Activated CD8-positive, alpha-beta memory T cell treated with anti-CD3 and anti-CD28 coated beads, Interleukin-2, amount 50 U/mL, for 24 hours (primary cell): ENCODE results near the gene XPNPEP1.

Experiments
- DNase-seq: peaks from one replicate; pipeline ENCODE4 v3.0.0-alpha.2; 2020; ENCODE audit errors: extremely low read depth

Gene XPNPEP1

DNA sequence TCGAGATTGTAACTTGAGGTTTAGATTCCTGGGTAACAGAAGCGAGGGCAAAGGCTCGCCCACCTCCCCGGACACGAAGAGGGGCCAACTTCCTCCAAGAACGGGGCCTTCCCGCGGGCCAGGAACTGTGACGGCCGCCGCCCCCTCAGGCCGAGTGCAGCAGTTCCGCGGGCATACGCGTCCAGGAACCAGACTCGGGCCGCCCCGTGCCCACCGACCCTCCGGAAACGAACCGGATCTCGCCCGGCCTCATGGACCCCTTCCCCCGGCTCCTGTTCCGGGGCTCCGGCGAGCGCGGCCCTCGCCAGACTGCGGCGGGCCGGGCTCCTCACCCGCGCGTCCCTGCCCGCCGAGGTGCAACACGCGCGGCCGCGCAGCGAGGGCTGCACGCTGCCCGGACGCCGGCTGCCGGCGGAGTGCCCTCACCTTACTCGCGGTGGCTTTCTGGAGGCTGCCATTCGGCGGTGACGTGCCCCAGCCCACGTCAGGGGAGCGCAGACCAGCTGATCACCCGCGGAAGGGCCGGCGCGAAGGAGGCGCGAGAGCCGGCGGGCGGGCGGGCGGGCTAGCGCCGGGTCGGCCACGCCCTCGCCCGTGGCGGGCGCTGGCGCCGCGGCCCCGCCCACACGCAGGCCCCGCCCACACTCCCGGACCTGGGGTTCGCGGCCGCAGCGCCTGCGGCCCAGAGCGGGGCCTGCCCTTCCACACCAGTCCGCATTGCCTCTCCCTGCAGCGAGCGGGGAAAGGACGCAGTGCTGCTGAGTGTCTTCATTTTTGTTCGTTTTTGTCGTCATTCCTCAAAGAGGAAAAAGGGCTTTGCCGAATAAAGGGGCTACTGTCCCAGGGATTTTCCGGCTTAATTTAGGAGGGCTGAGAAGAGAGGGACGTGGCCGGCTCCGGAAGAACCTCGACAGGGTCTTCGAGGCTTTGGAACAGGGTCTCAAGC, at the start of gene XPNPEP1:
Gene XPNPEP1, minus strand, starts transcription at position 536 of the 946 bp plus-strand sequence. Its CDS starts 78 bp downstream, at position 458.
- DNase-seq: peak; percentile 39

DNA sequence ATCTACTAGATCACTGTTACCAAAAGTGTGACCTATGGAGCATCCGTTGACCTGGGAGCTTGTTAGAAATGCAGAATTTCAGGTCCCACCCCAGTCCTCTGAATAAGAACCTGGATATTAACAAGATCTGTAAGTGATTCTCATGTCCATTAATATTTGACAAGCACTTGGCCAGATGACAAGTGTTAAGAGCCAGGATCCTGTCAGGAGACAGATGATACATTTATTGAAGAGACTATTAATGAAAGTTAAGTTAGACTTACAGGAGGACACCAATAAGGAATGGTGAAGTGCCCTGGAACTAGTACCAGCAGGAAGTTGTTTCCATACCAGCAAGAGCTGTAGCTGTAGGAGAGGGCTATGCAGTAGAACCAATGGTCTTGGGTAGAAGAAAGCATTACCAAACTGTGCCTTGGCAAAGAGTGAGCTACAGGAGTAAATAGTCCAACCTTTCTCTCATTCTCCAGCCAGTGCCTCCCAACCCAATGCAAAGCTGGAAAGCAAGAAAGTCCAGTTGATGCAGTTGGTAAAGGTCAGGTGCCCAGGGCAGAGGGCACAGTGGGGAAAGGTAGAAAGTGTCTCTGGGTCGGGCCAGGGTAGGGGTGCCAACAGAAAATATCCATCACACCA, 49.2 kb upstream of the XPNPEP1 start:
- no peak for DNase-seq

DNA sequence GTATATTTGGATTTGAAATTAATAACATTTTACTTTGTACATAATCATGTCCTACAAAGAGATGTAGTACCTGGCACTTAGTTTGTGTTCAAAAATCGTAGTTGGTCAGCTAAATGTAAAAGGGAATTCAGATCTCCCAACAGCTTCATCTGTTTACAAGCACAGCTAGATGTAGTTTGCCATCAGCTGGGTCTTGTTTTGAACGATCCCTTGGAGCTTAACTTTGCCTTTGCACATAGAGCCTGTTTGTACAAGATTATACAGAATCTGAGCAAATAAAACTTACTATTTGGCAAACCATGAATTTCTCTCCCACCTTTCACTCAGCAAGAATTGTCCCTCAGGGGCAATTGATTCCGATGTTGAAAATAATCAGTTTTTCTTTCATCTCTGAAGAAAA, 48.3 kb upstream of the XPNPEP1 start:
- DNase-seq: no peak

DNA sequence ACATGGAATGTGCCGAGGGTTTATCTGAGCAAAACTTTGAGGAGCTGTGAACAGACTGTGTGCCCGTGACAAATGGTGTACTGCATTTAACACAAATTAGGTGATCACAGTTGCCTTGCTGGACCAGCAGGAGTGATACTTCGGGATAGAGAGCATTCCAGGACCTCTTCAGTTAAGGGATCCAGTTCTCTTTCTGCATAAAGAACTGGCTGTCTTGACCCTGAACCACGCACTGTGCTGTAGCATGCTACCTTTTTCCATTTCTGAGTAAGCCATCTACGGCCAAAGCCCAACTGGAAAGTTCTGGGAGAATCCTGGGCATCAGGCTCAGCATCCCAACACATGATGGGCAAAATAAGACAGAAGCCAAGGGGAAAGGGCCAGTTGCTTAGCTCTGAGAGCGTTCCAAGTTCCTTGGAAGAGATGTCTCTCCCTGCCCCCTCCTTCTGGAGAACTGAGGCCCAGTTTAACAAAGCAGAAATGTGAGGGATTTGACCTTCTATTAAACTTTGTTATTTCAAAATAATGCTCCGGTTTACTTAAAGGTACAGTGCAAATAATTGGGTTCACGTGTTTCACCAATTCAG, 46.5 kb upstream of the XPNPEP1 start:
- DNase-seq: no peak

DNA sequence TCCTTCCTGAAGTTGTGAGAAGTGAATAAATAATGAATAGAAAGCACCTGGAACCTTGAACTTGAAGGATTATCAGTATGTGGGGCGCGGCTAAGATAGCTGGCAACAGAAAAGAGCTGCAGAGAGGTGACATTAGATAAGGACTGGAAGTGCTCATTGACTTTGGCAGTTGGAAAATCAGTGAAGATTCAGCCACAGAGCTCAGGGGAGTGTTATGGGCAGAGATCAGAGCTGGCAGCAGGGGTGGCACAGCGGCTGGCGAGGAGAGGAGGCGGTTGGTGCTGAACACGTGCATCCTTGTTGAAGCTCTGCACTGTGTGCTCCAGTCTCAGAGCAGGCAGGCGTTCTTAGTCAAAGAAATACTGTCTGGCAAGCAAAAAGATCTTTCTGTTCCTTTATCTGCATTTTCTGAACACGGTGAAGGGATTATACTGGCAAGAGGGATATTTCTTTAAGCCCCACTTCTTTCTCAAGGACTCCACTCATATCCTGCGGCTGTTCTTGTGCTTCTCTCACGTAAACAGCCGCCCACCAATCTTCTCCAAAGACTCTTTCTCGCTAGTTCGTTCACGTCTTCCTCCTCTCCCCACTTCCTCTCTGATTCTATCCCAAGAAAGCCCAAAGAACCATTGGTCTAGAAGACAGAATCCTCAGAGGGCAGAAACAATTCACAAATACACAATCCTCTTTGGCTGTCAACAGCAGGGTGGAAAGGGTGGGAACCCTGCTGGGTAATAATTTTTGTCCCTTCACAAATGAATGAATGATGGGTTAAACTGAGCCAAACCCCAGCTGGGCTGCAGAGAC, 45.8 kb upstream of the XPNPEP1 start:
- DNase-seq: no peak

DNA sequence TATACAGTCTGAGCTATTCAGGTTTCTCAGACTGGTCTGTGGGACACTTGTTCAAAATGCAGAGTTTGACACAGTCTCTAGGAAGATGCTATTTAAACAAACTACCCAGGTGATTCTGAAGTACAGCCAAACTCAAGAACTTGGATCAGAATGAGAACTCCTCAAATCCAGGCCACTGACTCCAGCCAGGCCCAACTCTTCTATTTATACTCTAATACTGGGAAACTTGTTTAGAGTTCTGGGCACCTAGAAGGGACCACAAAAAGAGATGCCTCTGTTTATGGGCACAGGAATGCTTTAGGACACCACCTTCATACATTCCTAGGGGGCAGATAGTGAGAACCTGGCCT, 44.4 kb upstream of the XPNPEP1 start:
- no peak for DNase-seq

DNA sequence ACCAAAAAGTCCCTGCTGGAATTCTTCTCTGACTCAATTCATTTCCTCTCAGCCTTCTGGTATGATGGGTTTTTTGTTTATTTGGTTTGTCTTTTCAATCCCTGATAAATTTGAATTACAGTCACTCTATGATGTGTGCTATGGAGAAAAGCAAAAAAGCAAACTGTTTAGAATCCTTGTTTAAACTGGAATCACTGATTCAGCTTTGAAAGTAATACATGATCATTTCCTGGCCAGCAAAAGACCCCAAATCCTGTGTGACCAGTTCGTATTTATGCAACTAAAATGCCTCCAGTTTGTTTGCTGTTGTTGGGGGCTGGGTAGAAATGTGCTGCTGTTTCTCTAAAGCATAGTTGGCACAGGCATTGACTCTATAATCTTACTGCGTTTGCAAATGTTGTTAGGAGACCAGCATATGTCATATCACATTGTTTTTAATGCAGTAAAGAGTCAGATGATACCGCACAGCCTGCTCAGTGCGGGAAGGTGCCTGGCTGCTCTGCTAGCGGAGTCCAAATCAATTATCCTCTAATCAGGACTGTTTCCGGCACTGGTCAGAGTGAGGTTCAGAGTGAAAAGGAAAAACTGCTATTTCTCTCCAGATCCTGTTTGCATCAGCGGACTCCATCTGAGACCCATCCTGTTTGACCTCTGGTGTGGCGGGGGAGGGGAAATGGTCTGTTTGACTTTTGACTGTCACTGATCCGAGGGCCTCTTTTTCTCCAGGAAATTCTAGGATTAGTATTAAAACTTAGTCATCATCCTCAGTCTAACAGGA, 43.8 kb upstream of the XPNPEP1 start:
- DNase-seq: no peak

DNA sequence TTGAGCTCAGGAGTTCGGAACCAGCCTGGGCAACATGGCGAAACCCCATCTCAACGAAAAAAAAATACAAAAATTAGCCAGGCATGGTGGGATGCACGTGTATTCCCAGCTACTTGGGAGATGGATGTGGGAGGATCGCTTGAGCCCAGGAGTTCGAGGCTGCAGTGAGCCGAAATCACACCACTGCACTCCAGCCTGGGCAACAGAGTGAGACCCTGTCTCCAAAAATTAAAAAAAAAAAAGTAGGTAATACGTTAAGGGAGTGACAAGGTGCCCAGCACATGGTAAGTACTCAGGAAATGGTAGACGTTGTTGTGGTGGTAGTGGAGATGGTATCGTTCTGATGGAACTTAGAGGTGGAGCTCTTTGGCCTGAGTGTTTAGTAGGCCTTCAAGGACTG, 41.0 kb upstream of the XPNPEP1 start:
- DNase-seq: no peak

DNA sequence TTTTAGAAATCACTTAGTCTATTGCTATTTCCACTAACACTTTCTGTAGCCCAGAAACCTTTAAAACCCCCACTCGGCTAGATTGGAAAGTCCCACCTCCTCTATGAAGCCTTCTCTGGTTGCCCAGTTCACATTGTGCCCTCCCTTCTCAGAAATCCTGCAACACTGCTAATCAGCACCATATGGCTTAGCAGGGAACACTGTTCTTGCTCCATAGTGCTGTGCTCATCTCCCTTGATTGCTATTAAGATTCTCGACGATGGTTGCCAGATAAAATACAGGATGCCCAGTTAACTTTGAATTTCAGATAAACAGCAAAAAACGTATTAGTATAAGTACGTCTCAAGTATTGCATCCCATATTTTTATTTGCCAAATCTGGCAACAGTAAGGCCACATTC, 40.1 kb upstream of the XPNPEP1 start:
- DNase-seq: no peak

DNA sequence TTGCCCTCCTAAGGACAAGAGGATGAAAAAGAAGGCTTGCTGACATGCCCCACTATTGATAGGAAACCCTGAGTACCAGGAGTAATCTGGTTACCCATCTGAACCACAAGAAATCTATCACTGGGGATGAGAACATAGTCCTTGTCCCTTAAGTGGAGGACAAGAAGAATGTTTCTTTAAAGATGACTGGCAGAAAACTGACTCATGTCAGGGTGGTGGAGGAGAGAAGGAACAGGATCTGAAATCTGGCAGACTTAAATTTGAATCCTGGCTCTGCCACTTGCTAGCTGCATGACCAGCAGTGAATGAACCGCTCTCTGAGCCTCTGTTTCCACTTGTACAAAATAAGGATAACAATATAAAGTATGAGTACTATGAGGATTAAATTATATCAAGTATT, 38.9 kb upstream of the XPNPEP1 start:
- no peak for DNase-seq

DNA sequence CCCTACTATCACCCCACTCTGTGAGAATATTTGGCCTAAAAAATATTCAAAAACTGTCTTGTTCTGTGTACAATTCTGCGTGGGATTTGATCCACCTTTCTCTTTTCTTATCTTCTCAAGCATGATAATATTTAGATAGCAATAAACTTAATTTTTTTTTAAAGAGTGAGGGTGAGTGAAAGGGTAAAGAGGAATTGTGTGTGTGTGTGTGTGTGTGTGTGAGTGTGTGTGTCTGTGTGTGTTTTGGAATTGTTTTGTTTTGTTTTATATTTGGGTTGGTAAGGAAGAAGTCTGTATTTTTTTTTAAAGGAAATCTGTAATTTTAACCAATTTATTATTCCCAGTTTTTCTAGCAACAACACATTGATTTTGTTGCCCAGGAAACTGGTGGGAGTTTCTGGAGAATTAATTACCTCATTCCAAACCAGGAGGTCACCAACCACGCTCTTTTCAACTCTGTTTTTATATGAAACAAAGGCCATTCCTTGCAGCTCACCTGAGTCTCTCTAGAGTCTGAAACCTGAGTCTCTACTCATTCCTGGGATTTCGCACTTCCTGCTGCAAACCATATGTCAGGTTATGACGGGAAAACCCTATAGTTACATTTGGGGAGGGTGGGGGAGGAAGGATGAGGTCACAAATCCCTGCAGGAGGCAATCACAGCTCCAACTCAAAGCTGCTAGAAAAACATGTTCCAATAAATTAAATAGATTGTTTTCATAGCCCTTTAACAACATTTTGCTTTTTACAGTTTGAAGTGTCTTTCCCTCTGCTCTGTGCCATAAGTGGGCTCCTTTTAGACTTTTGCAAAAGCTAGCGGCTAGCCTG, 38.1 kb upstream of the XPNPEP1 start:
- DNase-seq: no peak

DNA sequence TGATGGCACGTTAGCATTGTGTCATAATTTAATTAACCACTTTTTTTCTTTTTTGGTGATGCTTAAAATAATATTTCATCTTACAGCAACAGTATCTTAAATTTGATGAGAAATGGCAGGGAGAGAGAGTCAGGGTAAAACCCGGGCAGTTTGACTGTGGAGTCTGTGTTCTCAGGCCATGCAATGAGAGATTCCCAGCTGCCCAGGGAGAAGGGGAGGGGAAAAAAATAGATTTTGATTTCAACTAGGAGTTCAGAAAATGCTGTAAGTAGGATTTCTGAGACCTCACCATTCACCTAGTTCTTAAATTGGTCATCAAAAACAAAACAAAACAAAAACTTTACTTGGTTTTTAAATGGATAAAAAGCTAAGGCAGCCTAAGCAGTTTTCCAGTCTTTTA, 37.4 kb upstream of the XPNPEP1 start:
- no peak for DNase-seq

DNA sequence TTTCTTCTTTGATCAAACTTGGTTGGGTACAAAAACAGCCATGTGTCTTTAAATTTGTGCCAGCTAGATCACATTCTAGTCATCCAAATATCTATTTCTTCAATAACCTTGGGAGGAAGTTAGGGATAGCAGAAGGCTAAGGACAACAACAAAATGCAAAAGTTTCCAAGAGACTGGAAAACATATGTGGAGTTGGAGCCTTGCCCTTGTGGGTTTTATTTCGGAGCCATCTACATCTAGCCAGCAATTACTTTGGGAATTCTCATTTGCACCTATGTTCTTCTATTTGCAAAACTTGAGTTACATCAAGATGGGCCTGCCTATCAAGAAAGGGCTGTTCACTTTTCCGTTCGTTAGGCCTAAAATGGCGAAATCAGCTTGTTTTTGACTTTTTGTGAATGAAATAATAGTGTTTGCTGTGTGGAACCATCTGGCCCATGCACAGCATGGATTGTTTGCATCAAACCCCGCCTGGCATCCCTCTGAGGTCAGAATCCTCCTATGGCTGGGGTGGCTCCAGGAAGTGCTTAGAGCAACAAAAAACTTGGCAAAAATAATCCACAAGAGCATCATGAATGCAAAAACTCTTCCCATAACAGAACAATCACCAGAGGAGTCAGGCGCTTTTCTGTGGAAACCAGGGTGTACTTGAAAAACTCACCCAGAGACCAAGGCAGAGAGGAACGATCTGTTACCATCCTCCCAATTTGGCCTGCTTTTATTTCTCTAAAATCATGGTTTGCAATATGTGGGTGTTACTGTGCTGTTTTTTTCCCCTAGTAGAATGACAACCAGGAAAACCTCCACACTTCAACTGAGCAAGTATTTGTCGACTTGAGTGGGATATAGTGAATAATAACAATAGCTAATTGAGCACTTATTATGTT, 36.2 kb upstream of the XPNPEP1 start:
- DNase-seq: no peak

DNA sequence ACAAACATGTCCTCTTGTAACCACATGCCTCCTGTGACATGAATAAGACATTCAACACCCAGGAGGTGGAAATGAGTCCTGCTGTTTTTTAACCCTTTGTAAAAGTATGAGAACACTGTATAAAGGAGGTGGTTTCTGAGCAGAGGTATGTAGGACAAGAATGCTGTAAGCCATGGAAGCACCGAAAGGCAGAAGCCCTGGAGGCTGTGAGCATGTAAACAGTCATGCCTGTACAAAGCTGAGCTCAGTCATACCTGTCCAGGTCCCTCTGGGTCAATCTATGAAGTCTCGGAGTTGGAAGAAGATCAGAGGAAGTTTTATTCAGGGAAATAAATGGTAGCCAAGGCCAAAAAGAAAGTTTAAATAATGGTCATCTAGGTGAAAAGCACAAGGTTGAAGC, 34.7 kb upstream of the XPNPEP1 start:
- DNase-seq: no peak

DNA sequence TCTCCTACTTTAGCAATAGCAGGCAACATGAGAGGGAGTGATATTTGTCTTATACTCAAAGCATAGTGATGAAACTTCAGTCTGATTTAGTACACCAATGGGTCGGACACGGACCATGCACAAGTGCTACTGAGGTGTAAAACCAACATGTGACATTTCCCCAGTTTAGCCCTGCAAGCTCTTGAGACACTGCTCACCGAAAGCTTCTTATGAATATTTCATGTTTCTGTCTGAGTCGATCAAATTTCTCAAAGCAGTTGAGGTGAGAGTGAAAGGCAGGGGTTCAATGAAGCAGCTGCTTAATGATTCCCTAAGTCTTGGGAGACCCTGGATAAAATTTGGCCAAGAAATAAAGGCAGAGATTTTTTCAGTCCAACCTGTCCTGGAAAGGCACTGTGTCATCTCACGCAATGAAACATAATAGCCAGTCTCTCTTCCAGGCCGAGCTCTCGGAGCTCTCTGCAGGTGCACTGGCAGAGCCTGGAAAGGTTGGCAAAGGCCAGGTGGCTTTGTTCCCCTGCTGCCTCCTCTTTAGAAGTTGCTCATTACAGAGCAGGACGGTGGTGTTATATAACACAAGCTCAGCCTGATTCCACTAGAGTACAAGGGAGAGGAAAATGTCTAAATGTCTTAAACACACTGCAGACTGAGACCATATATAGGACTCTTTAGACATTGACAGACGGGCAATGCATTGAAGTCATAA, 33.9 kb upstream of the XPNPEP1 start:
- no peak for DNase-seq

DNA sequence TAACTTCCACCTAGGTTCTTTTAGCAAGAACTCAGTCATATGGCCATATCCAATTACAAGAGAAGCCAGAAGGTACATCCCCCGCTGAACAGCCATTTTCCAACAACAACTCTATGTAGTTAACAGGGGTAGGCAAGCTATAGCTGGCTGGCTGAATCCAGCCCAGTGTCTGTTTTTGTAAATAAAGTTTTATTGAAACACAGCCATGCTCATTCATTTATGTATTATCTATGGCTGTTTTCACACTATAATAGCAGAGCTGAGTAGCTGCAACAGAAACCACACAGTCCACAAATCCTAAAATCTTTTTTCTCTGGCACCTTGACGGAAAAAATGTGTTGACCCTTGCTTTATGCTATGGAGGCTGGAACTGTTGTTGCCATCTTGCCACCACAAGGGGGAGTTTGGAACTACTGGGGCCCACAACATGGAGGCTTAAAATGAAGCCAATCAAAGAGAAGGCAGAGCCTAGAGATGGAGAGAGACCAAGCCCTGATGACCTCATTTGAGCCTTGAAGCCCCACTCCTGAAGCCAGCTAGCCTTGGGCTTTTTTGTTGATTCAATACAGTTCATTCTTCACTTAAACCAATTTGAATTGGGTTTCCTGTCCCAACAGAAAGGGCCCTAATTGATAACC, 33.3 kb upstream of the XPNPEP1 start:
- no peak for DNase-seq

DNA sequence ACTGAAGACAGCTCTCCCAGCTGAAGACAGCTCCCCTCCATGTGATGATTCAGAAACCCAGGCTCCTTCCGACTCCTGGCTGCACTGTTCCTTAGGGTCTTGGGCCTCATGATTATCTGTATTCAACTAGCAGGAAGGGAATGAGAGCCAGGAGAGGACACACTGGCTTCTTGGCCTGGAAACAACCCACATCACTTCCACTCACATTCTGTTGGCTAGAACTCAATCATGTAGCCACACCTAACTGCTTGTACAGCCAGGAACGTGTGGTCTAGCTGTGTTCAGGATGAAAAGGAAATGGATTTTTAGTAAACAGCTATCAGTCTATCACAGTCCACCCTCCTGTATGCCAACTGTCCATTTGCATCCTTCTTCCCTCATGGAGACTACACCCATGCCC, 30.5 kb upstream of the XPNPEP1 start:
- DNase-seq: no peak

DNA sequence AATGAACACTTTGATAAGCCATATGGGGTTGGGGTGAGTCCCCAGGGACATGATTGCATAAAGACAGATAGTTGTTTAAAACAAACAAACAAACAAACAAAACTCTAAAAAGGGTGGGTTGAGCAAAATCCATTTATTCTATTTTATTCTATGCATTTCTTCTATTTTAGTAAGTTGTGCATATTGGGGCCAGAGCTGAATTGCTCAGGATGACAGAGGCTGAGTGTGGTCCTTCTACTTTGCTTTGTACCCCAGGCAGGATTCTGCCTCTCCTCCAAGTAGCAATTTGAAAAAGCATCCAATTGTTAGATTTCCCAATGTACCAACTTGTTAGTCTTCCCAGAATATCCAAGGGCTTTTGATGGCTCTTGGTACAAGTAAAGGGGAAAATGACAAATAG, 29.2 kb upstream of the XPNPEP1 start:
- DNase-seq: no peak
